ENCODE data around the gene TRIML2. TPM values are rescaled to one million over a fixed set of nuclear protein-coding genes. Genes with fewer than 3 reads are reported as not detected.

TRIML2 gene
- polyA plus RNA-seq, 1 of the 3 experiments (the other 2 are of a cell fraction): not detected

GRCh38 chr4:188111955-188112354, 2.6 kb upstream of the TRIML2 start:
- no peaks in the 10 kb centered on the region for H3K79me2 ChIP-seq (ENCODE audit: insufficient read depth)
- no peak for DNase-seq
- H3K27me3 ChIP-seq (ENCODE audit: insufficient read depth): no peaks in the 10 kb centered on the region
- POLR2A ChIA-PET: no interaction called here
- WGBS (ENCODE audit: low lambda C conversion rate): 26% methylated on average over 6 of the region's 6 CpGs
- TF ChIP-seq TAF1 (IDR thresholded peaks at IDR 0.05; ENCODE audit: borderline replicate concordance, low read depth, low read length) (no peak), NRF1 (IDR thresholded peaks at IDR 0.05; ENCODE audit: low read depth, low read length) (no peak), FOXM1 (IDR thresholded peaks at IDR 0.05; ENCODE audit: low read depth) (no peak), POLR2AphosphoS5 (IDR thresholded peaks at IDR 0.05; ENCODE audit: low read depth, low read length) (no peak), GABPA (IDR thresholded peaks at IDR 0.05; ENCODE audit: low read depth) (no peak), MXI1 (IDR thresholded peaks at IDR 0.05; ENCODE audit: low read depth, low read length) (no peak), MEF2A (IDR thresholded peaks at IDR 0.05; ENCODE audit: borderline replicate concordance, low read depth) (no peak), TCF12 (IDR thresholded peaks at IDR 0.05) (no peak), USF2 (IDR thresholded peaks at IDR 0.05; ENCODE audit: borderline replicate concordance, low read depth, low read length) (no peak), CTCF (IDR thresholded peaks at IDR 0.05) (no peak), EZH2phosphoT487 (IDR thresholded peaks at IDR 0.05; ENCODE audit: borderline replicate concordance, low read depth) (no peak), IRF3 (IDR thresholded peaks at IDR 0.05; ENCODE audit: low read depth, low read length) (no peak), FOXJ3 (CRISPR knock-in tag; IDR thresholded peaks at IDR 0.05) (no peak), RCOR1 (IDR thresholded peaks at IDR 0.05; ENCODE audit: low read length) (no peak), EP300 (IDR thresholded peaks at IDR 0.05; ENCODE audit: borderline replicate concordance in 1 of 2, low read depth in 1 of 2, low read length in 1 of 2) (no peak)
- TF ChIP-seq, protein P1, sequence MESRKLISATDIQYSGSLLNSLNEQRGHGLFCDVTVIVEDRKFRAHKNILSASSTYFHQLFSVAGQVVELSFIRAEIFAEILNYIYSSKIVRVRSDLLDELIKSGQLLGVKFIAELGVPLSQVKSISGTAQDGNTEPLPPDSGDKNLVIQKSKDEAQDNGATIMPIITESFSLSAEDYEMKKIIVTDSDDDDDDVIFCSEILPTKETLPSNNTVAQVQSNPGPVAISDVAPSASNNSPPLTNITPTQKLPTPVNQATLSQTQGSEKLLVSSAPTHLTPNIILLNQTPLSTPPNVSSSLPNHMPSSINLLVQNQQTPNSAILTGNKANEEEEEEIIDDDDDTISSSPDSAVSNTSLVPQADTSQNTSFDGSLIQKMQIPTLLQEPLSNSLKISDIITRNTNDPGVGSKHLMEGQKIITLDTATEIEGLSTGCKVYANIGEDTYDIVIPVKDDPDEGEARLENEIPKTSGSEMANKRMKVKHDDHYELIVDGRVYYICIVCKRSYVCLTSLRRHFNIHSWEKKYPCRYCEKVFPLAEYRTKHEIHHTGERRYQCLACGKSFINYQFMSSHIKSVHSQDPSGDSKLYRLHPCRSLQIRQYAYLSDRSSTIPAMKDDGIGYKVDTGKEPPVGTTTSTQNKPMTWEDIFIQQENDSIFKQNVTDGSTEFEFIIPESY (IDR thresholded peaks at IDR 0.05; ENCODE audit: borderline replicate concordance, low read depth): no peak
- H3K9ac ChIP-seq: no peak overlapping the region
- H2AFZ ChIP-seq (ENCODE audit: low read depth): no peak overlapping the region
- no peak overlapping the region for H3K4me3 ChIP-seq (ENCODE audit: low read depth in 2 of 2, low read length in 1 of 2)
- H3K9me2 ChIP-seq: no peaks in the 10 kb centered on the region
- CTCF ChIA-PET: no interaction called here
- H3K36me3 ChIP-seq (replicated peaks in 1 of 2; ENCODE audit: control insufficient read depth in 1 of 2, insufficient read depth in 2 of 2, low read length in 1 of 2): no peaks in the 10 kb centered on the region
- peaks cover 4% of the 10 kb centered on the region for H3F3A ChIP-seq (replicated peaks; ENCODE audit: insufficient read depth)
- no peak overlapping the region for H3K27ac ChIP-seq (ENCODE audit: low read depth in 2 of 2, low read length in 1 of 2)
- no peak overlapping the region for H3K4me2 ChIP-seq
- no peaks in the 10 kb centered on the region for H4K20me1 ChIP-seq (ENCODE audit: insufficient read depth)
- no peaks in the 10 kb centered on the region for H3K9me3 ChIP-seq
- no peaks in the 10 kb centered on the region for H3K4me1 ChIP-seq (ENCODE audit: control insufficient read depth in 1 of 2, insufficient read depth in 2 of 2, low read depth in 1 of 2, low read length in 1 of 2)
